SU-DHL-6 (cell line): ENCODE results near the gene POU2AF2.

Experiments used
- H2AFZ ChIP-seq: fragments of 200-600 bp; sonication (generic); 2 replicates; pipeline ENCODE4 v1.6.1; 2014; ENCODE audit warnings: low read depth, mild to moderate bottlenecking, moderate library complexity, mixed read lengths, antibody characterized with exemption, low read length; ENCODE audit not compliant: severe bottlenecking
- H3F3A ChIP-seq: fragments of 200-600 bp; shearing (Covaris generic); 2 replicates; pipeline ENCODE4 v1.6.0; 2016; ENCODE audit warnings: antibody characterized with exemption, mild to moderate bottlenecking; ENCODE audit not compliant: insufficient read depth
- H3K27ac ChIP-seq: fragments of 200-600 bp; sonication (generic); 2 replicates; pipeline ENCODE4 v1.5.1; 2016; ENCODE audit warnings: low read depth, mild to moderate bottlenecking, low read length, moderate library complexity, mixed read lengths
- H3K27me3 ChIP-seq: fragments of 200-600 bp; sonication (generic), shearing (Covaris generic); 2 replicates; pipeline ENCODE4 v1.6.0; 2014; ENCODE audit warnings: mild to moderate bottlenecking, low read length
- H3K36me3 ChIP-seq: fragments of 200-600 bp; sonication (generic); 2 replicates; pipeline ENCODE4 v1.6.1; 2014; ENCODE audit warnings: mild to moderate bottlenecking, low read length, mixed read lengths
- H3K4me2 ChIP-seq: fragments of 300-600, 200-600 bp; shearing (Covaris generic), sonication (generic); 2 replicates; pipeline ENCODE4 v1.6.0; 2014; ENCODE audit warnings: low read length, low read depth, mild to moderate bottlenecking; ENCODE audit not compliant: poor library complexity, severe bottlenecking
- H3K4me3 ChIP-seq: fragments of 200-600 bp; sonication (generic); 2 replicates; pipeline ENCODE4 v1.5.1; 2014; ENCODE audit warnings: antibody characterized with exemption, low read length, mild to moderate bottlenecking, mixed read lengths; ENCODE audit not compliant: insufficient read depth, poor library complexity, severe bottlenecking
- H3K79me2 ChIP-seq: fragments of 200-600 bp; sonication (generic); 2 replicates; pipeline ENCODE4 v1.6.1; 2014; ENCODE audit warnings: mild to moderate bottlenecking, low read length, moderate library complexity; ENCODE audit not compliant: insufficient read depth
- H3K9ac ChIP-seq: fragments of 200-600 bp; sonication (generic); 2 replicates; pipeline ENCODE4 v1.7.0; 2014; ENCODE audit warnings: mild to moderate bottlenecking, low read length
- H3K9me2 ChIP-seq: fragments of 200-600 bp; sonication (generic); replicated peaks from 2 replicates; pipeline ENCODE4 v1.6.1; 2014; ENCODE audit warnings: low read length; ENCODE audit not compliant: insufficient read depth
- H3K9me3 ChIP-seq: fragments of 200-600 bp; sonication (generic); 2 replicates; pipeline ENCODE4 v1.6.1; 2014; ENCODE audit warnings: low read length, mixed read lengths; ENCODE audit not compliant: insufficient read depth
- H4K20me1 ChIP-seq: fragments of 200-600 bp; sonication (generic); 2 replicates; pipeline ENCODE4 v1.6.1; 2014; ENCODE audit warnings: low read depth, mild to moderate bottlenecking, antibody characterized with exemption, low read length, moderate library complexity, mixed read lengths
- EZH2phosphoT487 ChIP-seq: fragments of 200-600 bp; sonication (generic), shearing (Covaris generic); conservative IDR thresholded peaks from 2 replicates; pipeline ENCODE4 v1.6.1; 2018; ENCODE audit warnings: mild to moderate bottlenecking, antibody characterized with exemption, low read length, moderate library complexity, mixed read lengths
- TF ChIP-seq, protein P1 (sequence below): fragments of 200-600 bp; sonication (generic); IDR thresholded peaks from one replicate; pipeline ENCODE4 v1.5.1; 2017; ENCODE audit warnings: antibody characterized with exemption, mild to moderate bottlenecking, low read length, moderate library complexity; ENCODE audit not compliant: insufficient read depth, poor library complexity, severe bottlenecking

POU2AF2 gene

DNA sequence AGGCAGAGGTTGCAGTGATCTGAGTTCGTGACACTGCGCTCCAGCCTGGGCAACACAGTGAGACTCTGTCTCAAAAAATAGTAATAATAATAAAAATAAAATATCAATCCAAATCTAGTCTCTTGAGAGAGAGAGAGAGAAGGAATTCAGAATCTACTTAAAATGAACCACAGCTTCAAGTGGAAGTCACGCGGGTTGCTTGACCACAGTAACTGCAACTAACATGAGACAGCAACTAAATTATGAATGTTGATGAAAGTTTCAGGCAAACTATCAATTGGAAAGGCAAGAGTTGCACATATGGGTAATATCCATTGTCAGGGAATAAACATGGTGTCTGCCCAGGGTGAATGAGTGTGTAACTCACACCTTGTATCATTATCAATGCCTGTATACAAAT, 12.5 kb downstream of the POU2AF2 start:
- no peak overlapping the region for H3K4me3 ChIP-seq
- H4K20me1 ChIP-seq, result no peaks in the 10 kb centered on the region
- no peaks in the 10 kb centered on the region for H3K36me3 ChIP-seq
- no peaks in the 10 kb centered on the region for H3F3A ChIP-seq
- H3K9me3 ChIP-seq, result no peaks in the 10 kb centered on the region
- no peak for TF ChIP-seq EZH2phosphoT487
- TF ChIP-seq, protein P1, sequence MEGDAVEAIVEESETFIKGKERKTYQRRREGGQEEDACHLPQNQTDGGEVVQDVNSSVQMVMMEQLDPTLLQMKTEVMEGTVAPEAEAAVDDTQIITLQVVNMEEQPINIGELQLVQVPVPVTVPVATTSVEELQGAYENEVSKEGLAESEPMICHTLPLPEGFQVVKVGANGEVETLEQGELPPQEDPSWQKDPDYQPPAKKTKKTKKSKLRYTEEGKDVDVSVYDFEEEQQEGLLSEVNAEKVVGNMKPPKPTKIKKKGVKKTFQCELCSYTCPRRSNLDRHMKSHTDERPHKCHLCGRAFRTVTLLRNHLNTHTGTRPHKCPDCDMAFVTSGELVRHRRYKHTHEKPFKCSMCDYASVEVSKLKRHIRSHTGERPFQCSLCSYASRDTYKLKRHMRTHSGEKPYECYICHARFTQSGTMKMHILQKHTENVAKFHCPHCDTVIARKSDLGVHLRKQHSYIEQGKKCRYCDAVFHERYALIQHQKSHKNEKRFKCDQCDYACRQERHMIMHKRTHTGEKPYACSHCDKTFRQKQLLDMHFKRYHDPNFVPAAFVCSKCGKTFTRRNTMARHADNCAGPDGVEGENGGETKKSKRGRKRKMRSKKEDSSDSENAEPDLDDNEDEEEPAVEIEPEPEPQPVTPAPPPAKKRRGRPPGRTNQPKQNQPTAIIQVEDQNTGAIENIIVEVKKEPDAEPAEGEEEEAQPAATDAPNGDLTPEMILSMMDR, result no peak
- no peak overlapping the region for H3K27ac ChIP-seq
- H3K27me3 ChIP-seq, result no peaks in the 10 kb centered on the region
- H3K79me2 ChIP-seq, result no peaks in the 10 kb centered on the region
- H3K9me2 ChIP-seq, result no peaks in the 10 kb centered on the region
- H3K4me2 ChIP-seq, result no peak overlapping the region
- H3K9ac ChIP-seq, result no peak overlapping the region
- no peak overlapping the region for H2AFZ ChIP-seq

GRCh38 chr11:111259896-111260295, 14.4 kb downstream of the POU2AF2 start:
- Histone ChIP-seq H4K20me1 (no peaks in the 10 kb centered on the region), H3K27ac (no peak overlapping the region), H3F3A (no peaks in the 10 kb centered on the region), H3K9me2 (no peaks in the 10 kb centered on the region), H3K9me3 (no peaks in the 10 kb centered on the region), H2AFZ (no peak overlapping the region), H3K4me2 (no peak overlapping the region), H3K27me3 (no peaks in the 10 kb centered on the region), H3K36me3 (no peaks in the 10 kb centered on the region), H3K4me3 (no peak overlapping the region), H3K79me2 (no peaks in the 10 kb centered on the region), H3K9ac (no peak overlapping the region)
- TF ChIP-seq, protein P1, result no peak
- TF ChIP-seq EZH2phosphoT487, result no peak

DNA sequence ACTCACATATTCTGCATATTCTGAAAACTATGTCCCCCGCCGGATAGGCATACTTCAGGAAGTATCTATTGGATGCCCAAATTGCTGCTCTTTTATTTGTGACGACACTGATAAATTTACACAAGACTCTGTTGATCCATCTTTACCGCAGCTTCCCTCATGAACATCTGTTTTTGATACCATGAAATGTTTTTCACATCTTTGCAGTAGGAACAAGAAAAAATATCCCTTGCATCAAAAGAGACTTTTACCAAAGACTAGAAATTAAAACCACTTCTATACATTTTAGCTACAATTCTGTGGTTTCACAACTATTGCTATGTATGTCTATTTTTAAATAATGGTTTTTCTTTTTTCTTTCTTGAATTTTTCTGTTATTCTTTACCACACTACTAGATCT, 15.3 kb downstream of the POU2AF2 start:
- no peak overlapping the region for H3K4me2 ChIP-seq

More for the DNA sequence above, 15.3 kb downstream of the POU2AF2 start:
- Histone ChIP-seq H3F3A (no peaks in the 10 kb centered on the region), H3K9ac (no peak overlapping the region), H2AFZ (no peak overlapping the region), H3K9me2 (no peaks in the 10 kb centered on the region), H3K36me3 (no peaks in the 10 kb centered on the region), H3K4me3 (no peak overlapping the region), H3K27ac (no peak overlapping the region), H3K9me3 (no peaks in the 10 kb centered on the region), H3K27me3 (no peaks in the 10 kb centered on the region), H4K20me1 (no peaks in the 10 kb centered on the region), H3K79me2 (no peaks in the 10 kb centered on the region)
- TF ChIP-seq EZH2phosphoT487, result no peak
- TF ChIP-seq, protein P1, result no peak
